A549 treated with DMSO at 1 μM for 4 hours (cell line): Measurements from ENCODE around the gene KMT2A. TPM values are rescaled to one million over a fixed set of nuclear protein-coding genes. Genes with fewer than 3 reads are reported as not detected.

Experiments
- total RNA-seq: library from RNA; stranded (reverse); fragments of 200-300 nt; extraction: Qiagen RNA extraction; gene quantifications from 5 replicates; pipeline ENCODE4 v1.2.3, GENCODE V29; 2022; ENCODE audit warnings: low read depth

Gene KMT2A
- total RNA-seq = 12.5 to 16.8 TPM (median 15.2 TPM) in 5 replicates

GRCh38 chr11:118435893-118436624 is at the start of gene KMT2A:
Gene KMT2A (plus strand): TSS chr11:118436492. CDS start chr11:118436513, 21 bp downstream.

GRCh38 chr11:118401151-118401879 is 35.0 kb upstream of the KMT2A start, which contains the start of gene ATP5MG:
Gene ATP5MG (plus strand): TSS chr11:118401606. CDS start chr11:118401666, 60 bp downstream.

GRCh38 chr11:118527109-118527508 is 90.8 kb downstream of the KMT2A start, which contains the start of gene TTC36:
Gene TTC36 (plus strand): TSS chr11:118527474. CDS start chr11:118527495, 21 bp downstream.

GRCh38 chr11:118530683-118531596 is 94.6 kb downstream of the KMT2A start, which contains the start of gene TMEM25:
Gene TMEM25 (plus strand): TSS chr11:118531192. CDS start chr11:118531802, 610 bp downstream.

GRCh38 chr11:118572061-118572980 is 136.0 kb downstream of the KMT2A start, which contains the start of gene ARCN1:
Gene ARCN1 (plus strand): TSS chr11:118572409. CDS start chr11:118572548, 139 bp downstream.

Other genes with a start within 250 kb of the KMT2A start
- gene JAML, start 211.5 kb upstream of the KMT2A start, total RNA-seq = not detected in 5 replicates
- gene MPZL3, start 184.1 kb upstream of the KMT2A start, total RNA-seq = 0.35 to 0.45 TPM (median 0.40 TPM) in 5 replicates
- gene MPZL2, start 172.2 kb upstream of the KMT2A start, total RNA-seq = 0.08 TPM in 1 of 5 replicates, not detected in the others
- not detected in 5 replicates for gene CD3E, start 131.8 kb upstream of the KMT2A start, total RNA-seq
- not detected in 5 replicates for gene CD3D, start 93.8 kb upstream of the KMT2A start, total RNA-seq
- gene CD3G, start 92.1 kb upstream of the KMT2A start, total RNA-seq = not detected in 5 replicates
- gene UBE4A, start 76.9 kb upstream of the KMT2A start, total RNA-seq = 10.4 to 12.7 TPM (median 12.0 TPM) in 5 replicates
- 156 to 194 TPM (median 189 TPM) in 5 replicates for gene ATP5MG, start 34.9 kb upstream of the KMT2A start, total RNA-seq
- gene TTC36, start 91.0 kb downstream of the KMT2A start, total RNA-seq = not detected in 5 replicates
- 0.20 to 0.56 TPM (median 0.45 TPM) in 5 replicates for gene TMEM25, start 94.7 kb downstream of the KMT2A start, total RNA-seq
- 15.8 to 17.2 TPM (median 16.5 TPM) in 5 replicates for gene IFT46, start 129.4 kb downstream of the KMT2A start, total RNA-seq
- 93.8 to 106 TPM (median 99.1 TPM) in 5 replicates for gene ARCN1, start 135.9 kb downstream of the KMT2A start, total RNA-seq
- 10.4 to 13.6 TPM (median 10.6 TPM) in 5 replicates for gene PHLDB1, start 171.1 kb downstream of the KMT2A start, total RNA-seq
- gene TREH, start 243.2 kb downstream of the KMT2A start, total RNA-seq = 0.05 TPM in 1 of 5 replicates, not detected in the others